GM19455 (cell line): ENCODE results near the gene RAPGEF2.
"Not testable (repeated sequence)": the region's sequence is repeated elsewhere in the genome, so short reads cannot be mapped to it uniquely, and the experiment has no call there.

Source experiments
- ATAC-seq: cut with Tn5 transposase; IDR thresholded peaks from one replicate; pipeline ENCODE4 v1.9.1; 2021; ENCODE audit not compliant: unreplicated experiment

RAPGEF2 gene

GRCh38 chr4:159357350-159357749 lies 254.5 kb downstream of the RAPGEF2 start:
- ATAC-seq, result no peak

GRCh38 chr4:159358226-159358625 lies 255.3 kb downstream of the RAPGEF2 start:
- no peak for ATAC-seq

GRCh38 chr4:159360549-159360948 lies 257.7 kb downstream of the RAPGEF2 start:
- no peak for ATAC-seq

GRCh38 chr4:159363361-159363760 lies 260.5 kb downstream of the RAPGEF2 start:
- no peak for ATAC-seq

GRCh38 chr4:159366966-159367780 lies 264.3 kb downstream of the RAPGEF2 start:
- no peak for ATAC-seq

GRCh38 chr4:159367781-159368080 lies 264.9 kb downstream of the RAPGEF2 start:
- ATAC-seq, result peak; percentile 54

- no peak for ATAC-seq
These were observed 265.4 kb downstream of the RAPGEF2 start for GRCh38 chr4:159368320-159368719.

- no peak for ATAC-seq
These were observed 266.4 kb downstream of the RAPGEF2 start for GRCh38 chr4:159369256-159369655.

- ATAC-seq, result no peak
These were observed 267.4 kb downstream of the RAPGEF2 start for GRCh38 chr4:159370286-159370685.

- ATAC-seq, result no peak
These were observed 272.1 kb downstream of the RAPGEF2 start for GRCh38 chr4:159374749-159375530.

GRCh38 chr4:159376289-159376688 lies 273.4 kb downstream of the RAPGEF2 start:
- ATAC-seq, result no peak

GRCh38 chr4:159378056-159378616 lies 275.3 kb downstream of the RAPGEF2 start:
- ATAC-seq, result no peak

GRCh38 chr4:159379064-159379463 lies 276.2 kb downstream of the RAPGEF2 start:
- ATAC-seq, result not testable (repeated sequence)

GRCh38 chr4:159379836-159380235 lies 277.0 kb downstream of the RAPGEF2 start:
- no peak for ATAC-seq

GRCh38 chr4:159382856-159383561 lies 280.1 kb downstream of the RAPGEF2 start:
- no peak for ATAC-seq

- no peak for ATAC-seq
These were observed 280.7 kb downstream of the RAPGEF2 start for GRCh38 chr4:159383562-159383931.

GRCh38 chr4:159384017-159384416 lies 281.1 kb downstream of the RAPGEF2 start:
- no peak for ATAC-seq

GRCh38 chr4:159384632-159385031 lies 281.8 kb downstream of the RAPGEF2 start:
- ATAC-seq, result no peak

GRCh38 chr4:159386620-159387019 lies 283.7 kb downstream of the RAPGEF2 start:
- no peak for ATAC-seq

GRCh38 chr4:159389756-159390155 lies 286.9 kb downstream of the RAPGEF2 start:
- ATAC-seq, result no peak

GRCh38 chr4:159390648-159391047 lies 287.8 kb downstream of the RAPGEF2 start:
- no peak for ATAC-seq
